ENCODE measurements around the gene WDTC1. TPM values are rescaled to one million over a fixed set of nuclear protein-coding genes. Genes with fewer than 3 reads are reported as not detected.

The WDTC1 gene
- total and polyA plus RNA-seq, 2 of the 8 experiments (the other 6 are each of a cell fraction or from before 2014, with no cell fraction given), result 7.5 to 18.7 TPM

DNA sequence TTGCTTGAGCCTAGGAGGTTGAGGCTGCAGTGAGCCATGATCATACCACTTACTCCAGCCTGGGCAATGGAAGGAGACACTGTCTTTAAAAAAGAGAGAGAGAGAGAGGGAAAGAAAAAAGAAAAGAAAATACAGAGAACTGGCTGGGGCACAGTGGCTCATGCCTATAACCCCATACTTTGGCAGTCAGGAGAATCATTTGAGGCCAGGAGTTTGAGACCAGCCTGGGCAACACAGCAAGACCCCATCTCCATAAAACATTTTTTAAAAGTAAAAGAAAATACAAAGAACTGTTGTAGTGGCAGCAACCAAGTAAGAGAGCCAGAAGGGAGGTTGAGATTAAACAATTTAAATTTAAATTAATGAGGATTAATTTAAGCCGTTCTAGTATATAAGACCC, 39.8 kb downstream of the WDTC1 start (continued):
- TF ChIP-seq, protein P1, sequence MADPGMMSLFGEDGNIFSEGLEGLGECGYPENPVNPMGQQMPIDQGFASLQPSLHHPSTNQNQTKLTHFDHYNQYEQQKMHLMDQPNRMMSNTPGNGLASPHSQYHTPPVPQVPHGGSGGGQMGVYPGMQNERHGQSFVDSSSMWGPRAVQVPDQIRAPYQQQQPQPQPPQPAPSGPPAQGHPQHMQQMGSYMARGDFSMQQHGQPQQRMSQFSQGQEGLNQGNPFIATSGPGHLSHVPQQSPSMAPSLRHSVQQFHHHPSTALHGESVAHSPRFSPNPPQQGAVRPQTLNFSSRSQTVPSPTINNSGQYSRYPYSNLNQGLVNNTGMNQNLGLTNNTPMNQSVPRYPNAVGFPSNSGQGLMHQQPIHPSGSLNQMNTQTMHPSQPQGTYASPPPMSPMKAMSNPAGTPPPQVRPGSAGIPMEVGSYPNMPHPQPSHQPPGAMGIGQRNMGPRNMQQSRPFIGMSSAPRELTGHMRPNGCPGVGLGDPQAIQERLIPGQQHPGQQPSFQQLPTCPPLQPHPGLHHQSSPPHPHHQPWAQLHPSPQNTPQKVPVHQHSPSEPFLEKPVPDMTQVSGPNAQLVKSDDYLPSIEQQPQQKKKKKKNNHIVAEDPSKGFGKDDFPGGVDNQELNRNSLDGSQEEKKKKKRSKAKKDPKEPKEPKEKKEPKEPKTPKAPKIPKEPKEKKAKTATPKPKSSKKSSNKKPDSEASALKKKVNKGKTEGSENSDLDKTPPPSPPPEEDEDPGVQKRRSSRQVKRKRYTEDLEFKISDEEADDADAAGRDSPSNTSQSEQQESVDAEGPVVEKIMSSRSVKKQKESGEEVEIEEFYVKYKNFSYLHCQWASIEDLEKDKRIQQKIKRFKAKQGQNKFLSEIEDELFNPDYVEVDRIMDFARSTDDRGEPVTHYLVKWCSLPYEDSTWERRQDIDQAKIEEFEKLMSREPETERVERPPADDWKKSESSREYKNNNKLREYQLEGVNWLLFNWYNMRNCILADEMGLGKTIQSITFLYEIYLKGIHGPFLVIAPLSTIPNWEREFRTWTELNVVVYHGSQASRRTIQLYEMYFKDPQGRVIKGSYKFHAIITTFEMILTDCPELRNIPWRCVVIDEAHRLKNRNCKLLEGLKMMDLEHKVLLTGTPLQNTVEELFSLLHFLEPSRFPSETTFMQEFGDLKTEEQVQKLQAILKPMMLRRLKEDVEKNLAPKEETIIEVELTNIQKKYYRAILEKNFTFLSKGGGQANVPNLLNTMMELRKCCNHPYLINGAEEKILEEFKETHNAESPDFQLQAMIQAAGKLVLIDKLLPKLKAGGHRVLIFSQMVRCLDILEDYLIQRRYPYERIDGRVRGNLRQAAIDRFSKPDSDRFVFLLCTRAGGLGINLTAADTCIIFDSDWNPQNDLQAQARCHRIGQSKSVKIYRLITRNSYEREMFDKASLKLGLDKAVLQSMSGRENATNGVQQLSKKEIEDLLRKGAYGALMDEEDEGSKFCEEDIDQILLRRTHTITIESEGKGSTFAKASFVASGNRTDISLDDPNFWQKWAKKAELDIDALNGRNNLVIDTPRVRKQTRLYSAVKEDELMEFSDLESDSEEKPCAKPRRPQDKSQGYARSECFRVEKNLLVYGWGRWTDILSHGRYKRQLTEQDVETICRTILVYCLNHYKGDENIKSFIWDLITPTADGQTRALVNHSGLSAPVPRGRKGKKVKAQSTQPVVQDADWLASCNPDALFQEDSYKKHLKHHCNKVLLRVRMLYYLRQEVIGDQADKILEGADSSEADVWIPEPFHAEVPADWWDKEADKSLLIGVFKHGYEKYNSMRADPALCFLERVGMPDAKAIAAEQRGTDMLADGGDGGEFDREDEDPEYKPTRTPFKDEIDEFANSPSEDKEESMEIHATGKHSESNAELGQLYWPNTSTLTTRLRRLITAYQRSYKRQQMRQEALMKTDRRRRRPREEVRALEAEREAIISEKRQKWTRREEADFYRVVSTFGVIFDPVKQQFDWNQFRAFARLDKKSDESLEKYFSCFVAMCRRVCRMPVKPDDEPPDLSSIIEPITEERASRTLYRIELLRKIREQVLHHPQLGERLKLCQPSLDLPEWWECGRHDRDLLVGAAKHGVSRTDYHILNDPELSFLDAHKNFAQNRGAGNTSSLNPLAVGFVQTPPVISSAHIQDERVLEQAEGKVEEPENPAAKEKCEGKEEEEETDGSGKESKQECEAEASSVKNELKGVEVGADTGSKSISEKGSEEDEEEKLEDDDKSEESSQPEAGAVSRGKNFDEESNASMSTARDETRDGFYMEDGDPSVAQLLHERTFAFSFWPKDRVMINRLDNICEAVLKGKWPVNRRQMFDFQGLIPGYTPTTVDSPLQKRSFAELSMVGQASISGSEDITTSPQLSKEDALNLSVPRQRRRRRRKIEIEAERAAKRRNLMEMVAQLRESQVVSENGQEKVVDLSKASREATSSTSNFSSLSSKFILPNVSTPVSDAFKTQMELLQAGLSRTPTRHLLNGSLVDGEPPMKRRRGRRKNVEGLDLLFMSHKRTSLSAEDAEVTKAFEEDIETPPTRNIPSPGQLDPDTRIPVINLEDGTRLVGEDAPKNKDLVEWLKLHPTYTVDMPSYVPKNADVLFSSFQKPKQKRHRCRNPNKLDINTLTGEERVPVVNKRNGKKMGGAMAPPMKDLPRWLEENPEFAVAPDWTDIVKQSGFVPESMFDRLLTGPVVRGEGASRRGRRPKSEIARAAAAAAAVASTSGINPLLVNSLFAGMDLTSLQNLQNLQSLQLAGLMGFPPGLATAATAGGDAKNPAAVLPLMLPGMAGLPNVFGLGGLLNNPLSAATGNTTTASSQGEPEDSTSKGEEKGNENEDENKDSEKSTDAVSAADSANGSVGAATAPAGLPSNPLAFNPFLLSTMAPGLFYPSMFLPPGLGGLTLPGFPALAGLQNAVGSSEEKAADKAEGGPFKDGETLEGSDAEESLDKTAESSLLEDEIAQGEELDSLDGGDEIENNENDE (IDR thresholded peaks at IDR 0.05; ENCODE audit: insufficient replicate concordance, low read length), result no peak
- TF ChIP-seq FOSL1 (IDR thresholded peaks at IDR 0.05; ENCODE audit: insufficient read depth, low read depth, low read length), result no peak
- TF ChIP-seq HDAC2 (IDR thresholded peaks at IDR 0.05; ENCODE audit: borderline replicate concordance in 1 of 2, low read depth in 2 of 2, low read length in 2 of 2), result no peak
- TF ChIP-seq MAFK (IDR thresholded peaks at IDR 0.05; ENCODE audit: low read depth, low read length), result no peak
- no peak for TF ChIP-seq SIN3A (conservative IDR thresholded peaks at IDR 0.05 in 1 of 2, IDR thresholded peaks at IDR 0.05 in 1 of 2; ENCODE audit: low read depth in 1 of 2, low read length in 2 of 2)
- TF ChIP-seq POLR2A (IDR thresholded peaks at IDR 0.05; ENCODE audit: control extremely low read depth in 1 of 2, low read depth in 2 of 2, low read length in 2 of 2), result no peak
- TF ChIP-seq TEAD4 (IDR thresholded peaks at IDR 0.05; ENCODE audit: low read depth, low read length), result no peak
- no peak for TF ChIP-seq SP4 (IDR thresholded peaks at IDR 0.05; ENCODE audit: low read length)
- TF ChIP-seq TBP (IDR thresholded peaks at IDR 0.05; ENCODE audit: low read depth, low read length), result no peak
- TF ChIP-seq TCF12 (IDR thresholded peaks at IDR 0.05; ENCODE audit: low read depth, low read length), result no peak
- TF ChIP-seq CTBP2 (IDR thresholded peaks at IDR 0.05; ENCODE audit: borderline replicate concordance, insufficient read depth, insufficient read length, low read length), result no peak
- no peak for TF ChIP-seq NRF1 (IDR thresholded peaks at IDR 0.05; ENCODE audit: low read depth, low read length)
